Neural cell (in vitro differentiated cells): ENCODE results near the gene GRN. TPM values are rescaled to one million over a fixed set of nuclear protein-coding genes. Genes with fewer than 3 reads are reported as not detected.

Experiments used
- H2AFZ ChIP-seq: fragments of 200-600, 300-800 bp; sonication (generic), shearing (Covaris generic); 2 replicates; pipeline ENCODE4 v1.6.0; 2014; ENCODE audit warnings: low read depth, mild to moderate bottlenecking, antibody characterized with exemption, low read length, moderate library complexity
- H3F3A ChIP-seq: fragments of 200-600 bp; shearing (Covaris generic); 2 replicates; pipeline ENCODE4 v1.6.1; 2016; ENCODE audit warnings: mild to moderate bottlenecking, moderate library complexity, mixed read lengths, antibody characterized with exemption, low read length; ENCODE audit not compliant: insufficient read depth, poor library complexity, severe bottlenecking
- H3K27ac ChIP-seq: fragments of 200-600, 300-800 bp; sonication (generic), shearing (Covaris generic); 2 replicates; pipeline ENCODE4 v1.5.1; 2014; ENCODE audit warnings: mild to moderate bottlenecking, low read length, moderate library complexity
- H3K27me3 ChIP-seq: fragments of 300-800, 200-600 bp; sonication (generic), shearing (Covaris generic); 2 replicates; pipeline ENCODE4 v1.6.0; 2014; ENCODE audit warnings: mild to moderate bottlenecking, low read depth, low read length, moderate library complexity; ENCODE audit not compliant: insufficient read depth
- H3K36me3 ChIP-seq: fragments of 300-800, 200-600 bp; sonication (generic), shearing (Covaris generic); 2 replicates; pipeline ENCODE4 v1.5.1; 2014; ENCODE audit warnings: mild to moderate bottlenecking, antibody characterized with exemption, low read length, moderate library complexity; ENCODE audit not compliant: insufficient read depth
- H3K4me2 ChIP-seq: fragments of 300-800, 200-600 bp; sonication (generic), shearing (Covaris generic); 2 replicates; pipeline ENCODE4 v1.6.0; 2014; ENCODE audit warnings: mild to moderate bottlenecking, low read length
- H3K4me3 ChIP-seq: fragments of 300-800, 200-600 bp; sonication (generic), shearing (Covaris generic); 2 replicates; pipeline ENCODE4 v1.5.1; 2014; ENCODE audit warnings: mild to moderate bottlenecking, low read length, moderate library complexity
- H3K79me2 ChIP-seq: fragments of 200-600 bp; shearing (Covaris generic); replicated peaks from 2 replicates; pipeline ENCODE4 v1.6.0; 2014; ENCODE audit warnings: mild to moderate bottlenecking, low read length, moderate library complexity; ENCODE audit not compliant: insufficient read depth
- H3K9ac ChIP-seq: fragments of 300-800, 200-600 bp; sonication (generic), shearing (Covaris generic); 2 replicates; pipeline ENCODE4 v1.6.1; 2016; ENCODE audit warnings: mild to moderate bottlenecking, low read length, mixed read lengths
- H3K9me2 ChIP-seq: fragments of 200-600 bp; shearing (Covaris generic); 2 replicates; pipeline ENCODE4 v1.6.1; 2016; ENCODE audit warnings: mild to moderate bottlenecking, low read length, mixed read lengths; ENCODE audit not compliant: insufficient read depth
- H3K9me3 ChIP-seq: fragments of 200-600, 300-800 bp; sonication (generic), shearing (Covaris generic); 2 replicates; pipeline ENCODE4 v1.6.1; 2016; ENCODE audit warnings: mild to moderate bottlenecking, mixed run types, low read length, moderate library complexity, mixed read lengths
- H4K20me1 ChIP-seq: fragments of 200-600 bp; shearing (Covaris generic); 2 replicates; pipeline ENCODE4 v1.6.1; 2016; ENCODE audit warnings: mild to moderate bottlenecking, mixed run types; ENCODE audit not compliant: insufficient read depth
- CTCF ChIP-seq: fragments of 450-650 bp; IDR thresholded peaks from 2 replicates; pipeline ENCODE4 v1.5.1; 2014; ENCODE audit warnings: antibody characterized with exemption, mild to moderate bottlenecking, moderate library complexity; ENCODE audit not compliant: poor library complexity, severe bottlenecking
- EP300 ChIP-seq: fragments of 450-650 bp; conservative IDR thresholded peaks from 2 replicates; pipeline ENCODE4 v1.6.1; 2014; ENCODE audit warnings: antibody characterized with exemption, mild to moderate bottlenecking, moderate library complexity; ENCODE audit not compliant: poor library complexity, severe bottlenecking
- EZH2 ChIP-seq: fragments of 200-600, 300-800 bp; shearing (Covaris generic), sonication (generic); IDR thresholded peaks from 2 replicates; pipeline ENCODE4 v1.6.1; 2014; ENCODE audit warnings: antibody characterized with exemption, low read length, borderline replicate concordance, mild to moderate bottlenecking; ENCODE audit not compliant: insufficient read depth, poor library complexity, severe bottlenecking
- MXI1 ChIP-seq: fragments of 450-650 bp; conservative IDR thresholded peaks from 2 replicates; pipeline ENCODE4 v1.6.1; 2014; ENCODE audit warnings: antibody characterized with exemption, mild to moderate bottlenecking; ENCODE audit not compliant: poor library complexity, severe bottlenecking
- POLR2AphosphoS5 ChIP-seq: IDR thresholded peaks from 2 replicates; pipeline ENCODE4 v1.6.1; 2012
- RAD21 ChIP-seq: fragments of 450-650 bp; conservative IDR thresholded peaks from 2 replicates; pipeline ENCODE4 v1.6.1; 2014; ENCODE audit warnings: antibody characterized with exemption, mild to moderate bottlenecking, moderate library complexity
- REST ChIP-seq: IDR thresholded peaks from 2 replicates; pipeline ENCODE4 v1.6.1; 2012; ENCODE audit warnings: borderline replicate concordance
- SMC3 ChIP-seq: fragments of 450-650 bp; conservative IDR thresholded peaks from 2 replicates; pipeline ENCODE4 v1.6.1; 2014; ENCODE audit warnings: antibody characterized with exemption, mild to moderate bottlenecking, moderate library complexity; ENCODE audit not compliant: poor library complexity
- TAF1 ChIP-seq: IDR thresholded peaks from 2 replicates; pipeline ENCODE4 v1.6.1; 2012; ENCODE audit warnings: low read depth
- polyA plus RNA-seq: library from polyadenylated mRNA; depleted of rRNA; stranded (reverse); fragments of >200 nt; gene quantifications from 2 replicates; pipeline ENCODE4 v1.2.3, GENCODE V29; 2014

The GRN gene
- polyA plus RNA-seq, 1 donor from 2014 or later = 21.8 TPM

- Histone ChIP-seq H4K20me1 (peaks cover 50% of the 10 kb centered on the region), H3K27me3 (no peaks in the 10 kb centered on the region), H3K9ac (no peak overlapping the region), H3K36me3 (no peaks in the 10 kb centered on the region), H3K4me2 (no peak overlapping the region), H3K9me3 (no peaks in the 10 kb centered on the region), H2AFZ (no peak overlapping the region), H3K27ac (no peak overlapping the region), H3K9me2 (no peaks in the 10 kb centered on the region), H3F3A (no peaks in the 10 kb centered on the region), H3K79me2 (peaks cover 60% of the 10 kb centered on the region), H3K4me3 (peak overlapping the region; percentile 95)
- TF ChIP-seq CTCF = no peak
- TF ChIP-seq POLR2AphosphoS5 = no peak
- no peak for TF ChIP-seq RAD21
- TF ChIP-seq EZH2 = no peak
- TF ChIP-seq MXI1 = no peak
- no peak for TF ChIP-seq EP300
- no peak for TF ChIP-seq TAF1
- no peak for TF ChIP-seq SMC3
- TF ChIP-seq REST = no peak
Measured at GRCh38 chr17:44360144-44360533, 15.0 kb downstream of the GRN start.

GRCh38 chr17:44360826-44361225, 15.7 kb downstream of the GRN start:
- Histone ChIP-seq H3K4me3 (peak overlapping the region; percentile 95), H3K27me3 (no peaks in the 10 kb centered on the region), H3K79me2 (peaks cover 60% of the 10 kb centered on the region), H3K27ac (no peak overlapping the region), H3K4me2 (peak overlapping the region; percentile 48), H3K9me3 (no peaks in the 10 kb centered on the region), H2AFZ (no peak overlapping the region), H3K9ac (peak overlapping the region; percentile 26), H4K20me1 (peaks cover 49% of the 10 kb centered on the region), H3K9me2 (no peaks in the 10 kb centered on the region), H3F3A (no peaks in the 10 kb centered on the region), H3K36me3 (no peaks in the 10 kb centered on the region)
- TF ChIP-seq MXI1 = no peak
- no peak for TF ChIP-seq CTCF
- TF ChIP-seq RAD21 = no peak
- no peak for TF ChIP-seq SMC3
- TF ChIP-seq EP300 = no peak
- TF ChIP-seq REST = no peak
- no peak for TF ChIP-seq TAF1
- no peak for TF ChIP-seq EZH2
- TF ChIP-seq POLR2AphosphoS5 = no peak
